AG10803 (cell line): ENCODE data around the gene FAT1.

Experiments used
- DNase-seq: peaks from one replicate; pipeline ENCODE4 v3.0.0; 2010; ENCODE audit warnings: low read depth
- H3K4me3 ChIP-seq: 2 replicates; pipeline ENCODE4 v1.5.1; 2011; ENCODE audit warnings: mild to moderate bottlenecking, low read length, control low read depth
- CTCF ChIP-seq: conservative IDR thresholded peaks from 2 replicates; pipeline ENCODE4 v1.5.1; 2011; ENCODE audit warnings: mild to moderate bottlenecking, low read length, control low read depth, inconsistent platforms

The FAT1 gene

GRCh38 chr4:186621959-186622553 lies 101.6 kb downstream of the FAT1 start:
- TF ChIP-seq CTCF, result peak; percentile 85
- no peak overlapping the region for H3K4me3 ChIP-seq
- DNase-seq, result peak; percentile 92

- no peak overlapping the region for H3K4me3 ChIP-seq
- no peak for TF ChIP-seq CTCF
- no peak for DNase-seq
These were observed 104.6 kb downstream of the FAT1 start for GRCh38 chr4:186619088-186619487.

DNA sequence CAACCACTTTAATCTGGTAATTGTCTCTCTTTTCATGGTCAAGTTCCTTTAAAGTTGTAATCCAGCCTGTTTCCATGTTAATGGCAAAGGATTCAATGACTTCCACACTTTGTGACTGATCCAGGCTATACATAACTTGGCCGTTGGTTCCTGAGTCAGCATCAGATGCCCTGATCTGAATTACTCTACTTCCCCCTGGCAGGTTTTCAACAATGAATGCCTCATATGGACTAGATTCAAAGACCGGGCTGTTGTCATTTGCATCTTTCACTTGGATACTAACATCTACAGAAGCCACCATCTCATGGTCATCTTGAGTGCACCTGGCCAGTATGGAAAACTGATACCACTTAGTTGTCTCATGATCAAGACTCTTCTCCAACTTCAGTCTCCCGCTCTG lies 105.7 kb downstream of the FAT1 start:
- TF ChIP-seq CTCF, result no peak
- peak; percentile 23 for DNase-seq
- H3K4me3 ChIP-seq, result no peak overlapping the region

DNA sequence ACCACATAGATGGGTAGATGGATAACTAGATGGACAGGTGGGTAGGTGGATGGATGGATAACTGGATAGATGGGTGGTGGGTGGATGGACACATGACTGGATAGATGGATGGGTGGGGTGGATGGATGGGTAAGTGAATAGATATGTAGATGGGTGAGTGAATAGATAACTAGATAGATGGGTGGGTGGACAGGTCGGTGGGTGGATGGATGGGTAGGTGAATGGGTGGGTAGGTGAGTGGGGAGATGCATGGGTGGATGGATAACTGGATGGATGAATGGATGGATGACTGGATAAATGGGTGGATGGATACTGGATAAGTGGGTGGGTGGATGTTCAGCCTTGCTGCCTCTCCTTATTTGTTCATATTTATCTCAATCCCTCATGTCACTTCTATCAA lies 116.2 kb downstream of the FAT1 start:
- no peak for TF ChIP-seq CTCF
- no peak overlapping the region for H3K4me3 ChIP-seq
- DNase-seq, result no peak

DNA sequence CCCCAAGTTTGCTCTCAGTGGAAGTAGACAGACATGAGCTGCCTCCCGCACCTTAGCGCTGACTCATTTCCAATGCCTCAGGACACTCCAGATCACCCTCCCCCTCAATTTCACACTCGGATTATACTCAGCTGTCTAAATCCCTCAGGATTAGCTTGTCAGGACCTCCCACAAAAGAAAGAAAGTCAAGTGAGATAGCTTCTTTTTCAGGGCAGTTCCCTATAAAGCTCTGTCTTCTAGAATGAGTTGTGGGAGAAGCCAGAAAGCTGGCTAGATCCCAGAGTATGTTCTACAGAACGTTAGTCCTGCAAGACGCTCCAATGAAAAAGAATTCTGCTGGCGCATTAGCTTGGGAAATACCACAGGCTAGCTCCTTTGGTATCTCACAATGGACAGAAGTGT lies 117.1 kb downstream of the FAT1 start:
- no peak for DNase-seq

GRCh38 chr4:186605261-186605865 lies 118.3 kb downstream of the FAT1 start:
- no peak for TF ChIP-seq CTCF
- no peak for DNase-seq
- H3K4me3 ChIP-seq, result no peak overlapping the region

More for the DNA sequence above, 117.1 kb downstream of the FAT1 start:
- no peak for TF ChIP-seq CTCF
- H3K4me3 ChIP-seq, result no peak overlapping the region

GRCh38 chr4:186604124-186604807 lies 119.4 kb downstream of the FAT1 start:
- DNase-seq, result no peak

More at GRCh38 chr4:186604124-186604807, 119.4 kb downstream of the FAT1 start:
- TF ChIP-seq CTCF, result no peak
- H3K4me3 ChIP-seq, result no peak overlapping the region
